ENCODE results near the gene DALRD3.

DNA sequence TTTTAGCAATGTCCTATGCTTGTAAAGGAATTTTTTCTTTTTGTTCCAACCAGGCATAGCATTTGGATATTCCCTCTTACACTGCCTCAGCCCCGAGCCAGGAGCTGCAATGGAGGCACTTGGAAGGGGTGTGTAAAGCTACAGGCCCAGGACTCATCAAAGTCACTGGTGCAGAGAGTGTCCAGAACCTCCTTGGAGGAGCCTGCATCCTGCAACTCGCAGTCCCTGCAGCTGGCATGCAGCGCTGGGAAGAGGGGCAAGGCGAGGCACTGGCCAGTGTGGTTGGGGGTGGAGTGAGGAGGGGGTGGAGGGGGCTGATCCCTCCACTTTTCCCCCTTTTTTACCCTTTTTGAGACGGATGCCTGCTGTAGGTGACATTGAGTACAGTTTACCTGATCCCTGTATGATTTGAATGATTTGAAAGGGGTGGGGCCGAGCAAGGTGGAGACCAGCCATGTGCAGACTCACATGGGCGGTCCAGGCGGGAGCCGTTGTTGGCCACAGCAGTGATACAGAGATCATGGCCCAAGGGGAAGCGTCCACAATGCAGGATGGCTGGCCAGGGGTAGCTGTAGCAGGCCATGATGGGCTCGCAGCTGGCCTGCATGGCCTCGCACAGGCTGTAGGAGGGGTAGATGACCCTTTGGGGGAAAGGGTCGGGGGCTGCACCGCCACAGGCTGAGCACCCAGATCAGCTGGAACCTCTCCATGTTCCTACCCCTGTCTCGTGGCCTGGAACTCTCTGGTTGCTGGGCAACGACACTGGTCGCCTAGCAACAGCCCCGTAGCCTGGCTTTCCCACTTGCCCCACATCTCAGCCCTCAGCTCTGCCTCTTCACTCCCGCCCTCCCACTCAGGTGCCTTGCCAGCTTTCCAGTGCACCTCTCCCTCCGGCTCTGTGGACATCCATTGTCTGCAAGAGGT is 20.4 kb downstream of the DALRD3 start:
- TF ChIP-seq, protein P1, sequence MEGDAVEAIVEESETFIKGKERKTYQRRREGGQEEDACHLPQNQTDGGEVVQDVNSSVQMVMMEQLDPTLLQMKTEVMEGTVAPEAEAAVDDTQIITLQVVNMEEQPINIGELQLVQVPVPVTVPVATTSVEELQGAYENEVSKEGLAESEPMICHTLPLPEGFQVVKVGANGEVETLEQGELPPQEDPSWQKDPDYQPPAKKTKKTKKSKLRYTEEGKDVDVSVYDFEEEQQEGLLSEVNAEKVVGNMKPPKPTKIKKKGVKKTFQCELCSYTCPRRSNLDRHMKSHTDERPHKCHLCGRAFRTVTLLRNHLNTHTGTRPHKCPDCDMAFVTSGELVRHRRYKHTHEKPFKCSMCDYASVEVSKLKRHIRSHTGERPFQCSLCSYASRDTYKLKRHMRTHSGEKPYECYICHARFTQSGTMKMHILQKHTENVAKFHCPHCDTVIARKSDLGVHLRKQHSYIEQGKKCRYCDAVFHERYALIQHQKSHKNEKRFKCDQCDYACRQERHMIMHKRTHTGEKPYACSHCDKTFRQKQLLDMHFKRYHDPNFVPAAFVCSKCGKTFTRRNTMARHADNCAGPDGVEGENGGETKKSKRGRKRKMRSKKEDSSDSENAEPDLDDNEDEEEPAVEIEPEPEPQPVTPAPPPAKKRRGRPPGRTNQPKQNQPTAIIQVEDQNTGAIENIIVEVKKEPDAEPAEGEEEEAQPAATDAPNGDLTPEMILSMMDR (IDR thresholded peaks at IDR 0.05), result no peak
- TF ChIP-seq POLR2A (IDR thresholded peaks at IDR 0.05), result no peak
